Stimulated activated CD4-positive, alpha-beta T cell treated with anti-CD3 and anti-CD28 coated beads, Interleukin-2, amount 100 ng/mL, for 4 hours (primary cell): ENCODE measurements around the gene FEZF1.

Source experiments
- DNase-seq: peaks from one replicate; pipeline ENCODE4 v3.0.0-alpha.2; 2020; ENCODE audit warnings: low read depth

Gene FEZF1

DNA sequence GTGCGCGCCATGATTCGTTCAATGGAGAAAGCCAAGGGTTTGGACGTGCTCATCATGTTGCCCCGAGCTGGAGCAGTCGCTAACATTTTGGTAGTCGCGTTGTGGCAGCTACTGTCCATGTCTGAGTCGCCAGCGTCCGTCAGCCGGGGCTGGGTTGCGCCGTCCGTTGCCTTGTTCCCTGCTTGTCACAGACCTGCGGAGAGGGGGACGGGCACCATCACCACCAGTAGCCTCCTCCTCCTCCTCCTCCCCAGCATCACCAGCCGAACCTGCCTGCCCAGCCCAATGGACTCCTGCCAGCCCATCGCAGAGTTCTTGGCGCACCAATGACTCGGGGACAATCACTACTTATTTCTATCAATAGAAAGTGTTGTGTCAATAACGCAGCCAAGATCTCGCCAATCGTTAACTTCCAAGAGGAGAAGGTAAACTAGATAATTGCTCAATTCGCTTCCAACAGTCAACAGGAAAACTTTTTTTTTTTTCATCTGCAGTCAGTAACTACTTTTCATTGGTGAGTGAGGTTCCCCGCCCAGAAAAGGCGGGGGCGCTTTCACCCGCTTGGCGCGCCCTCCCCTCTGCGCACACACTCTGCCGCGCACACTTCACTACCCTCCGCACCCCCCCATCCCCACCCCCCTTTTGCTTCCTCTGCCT is at the start of gene FEZF1:
FEZF1 (minus strand) TSS at position 432 of the 657 bp plus-strand sequence; CDS start at position 119, 313 bp downstream.
- no peak for DNase-seq

DNA sequence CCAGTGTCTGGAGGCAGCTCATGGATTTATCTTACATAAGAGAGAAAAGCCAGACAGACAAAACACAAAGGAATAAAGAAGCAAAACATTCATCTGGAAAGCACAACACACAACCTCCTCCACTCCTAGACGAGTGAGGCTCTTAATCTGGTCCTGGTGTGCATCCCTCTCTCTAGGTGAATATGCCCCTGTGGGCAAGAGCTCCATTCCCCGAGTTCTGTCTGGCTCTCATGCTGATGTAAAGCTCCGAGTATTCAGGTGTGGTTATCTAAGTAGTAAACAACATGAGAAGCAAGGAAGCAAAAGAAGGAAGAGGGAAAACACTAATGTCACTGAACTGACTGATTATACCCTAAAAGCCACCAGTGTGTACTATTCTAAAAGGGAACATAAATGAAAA is 47.9 kb upstream of the FEZF1 start:
- no peak for DNase-seq

GRCh38 chr7:122350701-122351100 is 46.2 kb upstream of the FEZF1 start:
- DNase-seq = no peak

DNA sequence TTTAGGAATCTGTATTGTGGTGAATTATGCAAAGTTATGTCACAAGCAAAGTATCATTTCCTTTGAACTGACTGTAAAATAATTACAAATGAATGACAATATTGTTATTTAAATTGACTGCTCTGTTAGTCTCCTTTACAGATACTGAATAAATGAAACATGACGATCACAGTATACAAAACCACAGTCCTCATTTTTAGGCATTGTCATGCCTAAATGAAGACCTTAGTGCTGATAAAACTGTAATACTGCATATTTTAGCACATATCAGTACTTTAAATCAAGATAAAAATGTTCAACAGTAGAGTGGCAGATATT is 39.7 kb upstream of the FEZF1 start:
- no peak for DNase-seq

GRCh38 chr7:122343601-122344302 is 39.2 kb upstream of the FEZF1 start:
- no peak for DNase-seq

DNA sequence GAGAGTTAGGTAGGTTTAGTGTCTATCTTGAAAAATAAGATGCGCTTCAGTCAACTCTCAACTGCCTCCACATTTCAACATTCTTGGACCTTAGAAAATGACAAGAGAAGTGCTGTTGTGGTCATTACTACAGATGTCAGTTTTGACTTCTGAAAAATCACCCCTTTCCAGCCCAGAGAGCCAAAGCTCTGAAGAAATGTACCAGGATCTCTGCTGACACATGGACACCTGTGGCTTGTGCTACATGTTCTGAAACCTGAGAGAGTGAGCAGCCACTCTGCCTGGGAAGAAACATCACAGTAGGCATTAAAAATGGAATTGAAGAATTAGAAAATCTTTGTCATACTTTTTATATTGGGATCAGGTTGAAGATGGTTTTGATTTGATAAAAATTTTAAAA is 35.9 kb upstream of the FEZF1 start:
- no peak for DNase-seq

GRCh38 chr7:122339145-122339904 is 34.8 kb upstream of the FEZF1 start:
- no peak for DNase-seq

- no peak for DNase-seq
Measured at GRCh38 chr7:122337011-122337410, 32.5 kb upstream of the FEZF1 start.

- no peak for DNase-seq
Measured at GRCh38 chr7:122329145-122329802, 24.7 kb upstream of the FEZF1 start.

GRCh38 chr7:122327969-122328368 is 23.4 kb upstream of the FEZF1 start:
- no peak for DNase-seq

GRCh38 chr7:122316467-122317388 is 12.2 kb upstream of the FEZF1 start:
- no peak for DNase-seq

DNA sequence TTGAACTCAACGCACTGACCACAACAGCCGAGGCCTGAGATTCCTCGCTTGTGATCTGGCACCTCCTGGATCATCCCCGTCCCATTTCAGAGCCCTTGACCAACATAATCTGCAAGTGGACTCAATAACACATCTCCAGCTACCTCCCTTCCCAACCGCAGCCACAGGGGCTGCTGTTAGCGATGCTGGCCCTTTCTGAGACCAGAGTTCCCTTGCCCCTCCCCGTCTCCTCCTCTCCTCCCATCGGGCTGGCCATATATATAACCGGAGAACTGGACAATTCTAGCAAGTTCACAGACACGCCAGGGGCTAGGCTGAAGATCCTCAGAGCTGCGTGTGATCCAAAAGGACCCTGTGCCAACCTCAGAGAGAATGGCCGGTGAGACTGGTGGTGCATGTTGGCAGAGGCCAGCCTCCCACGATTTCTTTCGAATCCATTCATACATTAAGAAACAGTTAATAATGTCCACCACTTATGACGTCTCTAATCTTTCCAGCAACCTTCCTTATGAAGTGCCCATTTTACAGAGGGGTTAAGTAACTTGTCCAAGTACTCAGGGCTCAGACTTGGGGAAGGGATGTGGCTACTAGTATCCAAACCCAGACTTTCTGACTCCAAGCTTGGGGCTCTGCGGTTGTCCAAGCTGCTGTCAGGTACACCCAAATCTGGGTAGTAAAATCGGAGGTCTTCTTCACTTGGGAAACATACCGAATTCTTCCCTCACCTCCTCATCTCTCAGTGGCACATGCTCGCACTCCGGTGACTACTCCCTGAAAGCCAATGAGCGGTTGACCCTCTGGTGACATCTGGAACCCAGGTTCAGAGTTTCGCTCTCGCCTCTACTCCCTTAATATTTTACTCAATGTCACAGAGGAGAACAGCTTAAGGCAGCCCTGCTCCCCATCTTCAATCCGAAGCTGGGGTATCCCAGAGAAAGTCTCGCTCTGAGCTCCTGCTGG is 11.2 kb upstream of the FEZF1 start:
- DNase-seq = no peak

DNA sequence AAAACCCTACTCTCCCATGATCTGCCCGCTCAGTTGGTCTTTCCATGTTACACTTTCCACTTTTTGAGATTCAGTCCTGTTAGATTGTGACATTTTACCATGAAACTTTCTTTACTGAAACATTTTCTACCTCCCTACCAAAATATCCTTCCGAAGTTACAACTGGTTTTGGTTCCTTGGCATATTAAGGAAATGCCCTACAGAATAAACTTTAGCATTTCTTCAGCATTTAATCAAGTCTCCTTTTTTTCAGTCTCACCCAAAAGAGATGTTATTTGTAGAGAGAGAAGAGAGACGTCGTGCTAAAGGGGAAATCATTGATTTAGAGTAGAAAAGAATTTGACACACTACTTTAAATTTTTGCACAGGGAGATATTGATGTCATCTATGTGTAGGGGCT is 9.7 kb upstream of the FEZF1 start:
- no peak for DNase-seq

DNA sequence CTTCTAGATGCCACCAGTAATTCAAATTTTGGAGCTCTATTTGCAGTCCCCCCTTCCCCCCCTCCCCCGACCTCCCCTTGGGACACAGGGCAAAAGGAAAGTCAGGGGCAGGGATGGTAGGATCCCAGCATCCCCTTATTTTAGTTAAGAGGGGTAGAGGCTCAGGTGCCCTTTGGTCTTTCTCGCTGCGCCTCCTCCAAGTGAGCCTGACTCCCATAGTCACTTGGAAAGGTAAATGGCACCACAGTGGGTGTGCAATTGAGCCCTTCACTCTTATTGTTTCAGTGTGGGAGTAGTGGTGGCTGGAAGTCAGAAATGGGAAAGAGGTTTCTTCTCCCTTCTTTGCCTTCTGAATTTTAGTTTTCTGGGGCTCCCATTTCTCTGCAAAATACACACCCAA is 8.2 kb upstream of the FEZF1 start:
- DNase-seq = no peak

DNA sequence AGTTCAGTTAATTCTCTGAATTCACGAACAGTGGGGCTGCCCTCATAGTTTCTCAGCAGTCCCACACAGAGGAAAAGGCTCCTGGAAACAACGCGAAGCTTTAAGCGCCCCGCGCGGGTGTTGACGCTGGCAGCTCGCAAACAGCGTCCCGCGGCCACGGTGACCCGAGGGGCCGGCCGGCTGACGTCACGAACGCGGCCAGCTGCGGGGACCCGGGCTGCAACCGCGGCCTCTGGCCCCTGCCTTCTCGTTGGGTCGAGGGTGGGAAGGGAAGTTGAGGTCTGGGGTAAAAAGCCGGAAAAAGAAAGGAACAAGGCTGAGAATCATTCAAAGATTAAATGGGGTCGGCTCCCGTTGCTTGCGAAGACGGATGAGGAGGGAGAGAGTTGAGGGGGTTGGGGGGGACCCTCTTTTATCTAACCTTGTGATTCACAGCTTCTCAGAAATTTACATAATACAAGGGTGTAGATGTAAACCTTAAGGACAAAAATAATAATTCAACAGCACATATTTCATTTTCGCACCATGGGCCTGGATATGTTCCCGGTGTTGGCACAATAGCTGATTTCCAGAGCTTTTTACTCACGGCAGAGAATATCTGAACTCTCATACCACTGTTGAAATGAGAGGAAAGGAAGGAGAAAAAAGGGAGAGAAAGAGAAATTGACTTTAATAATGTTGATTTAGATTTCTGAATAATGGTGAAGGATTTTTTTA is 7.3 kb upstream of the FEZF1 start:
- no peak for DNase-seq

DNA sequence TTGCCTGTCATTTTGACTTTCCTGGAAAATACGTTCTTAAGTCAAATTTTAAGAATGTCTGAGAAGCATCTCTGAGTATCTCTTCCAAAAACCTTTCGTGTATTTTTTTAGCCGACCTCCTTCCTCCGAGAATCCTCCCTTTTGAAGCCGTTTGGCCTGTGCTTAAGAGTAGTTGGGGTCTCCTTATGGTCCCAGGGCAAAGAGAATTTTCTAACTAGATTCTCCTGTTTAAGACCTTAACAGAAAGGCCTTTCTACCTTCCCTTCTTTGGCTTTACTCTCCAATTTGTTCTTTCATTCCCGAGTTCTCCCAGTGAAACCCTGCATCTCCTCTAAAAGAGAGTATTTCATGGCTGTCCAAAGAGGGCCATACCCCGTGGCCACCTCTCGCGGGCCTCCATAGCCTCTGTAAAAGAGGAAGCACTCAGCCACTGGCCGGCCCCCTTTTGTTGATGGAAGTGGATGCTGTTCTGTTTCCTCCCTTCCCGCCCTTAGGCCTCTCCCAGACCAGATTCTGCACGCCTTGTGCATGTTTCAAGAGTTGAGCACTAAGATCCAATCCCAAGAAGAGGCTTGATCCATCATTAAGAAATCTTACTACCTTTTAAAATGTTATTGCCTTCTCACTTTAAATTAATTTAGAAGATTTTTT is 6.6 kb upstream of the FEZF1 start:
- no peak for DNase-seq

DNA sequence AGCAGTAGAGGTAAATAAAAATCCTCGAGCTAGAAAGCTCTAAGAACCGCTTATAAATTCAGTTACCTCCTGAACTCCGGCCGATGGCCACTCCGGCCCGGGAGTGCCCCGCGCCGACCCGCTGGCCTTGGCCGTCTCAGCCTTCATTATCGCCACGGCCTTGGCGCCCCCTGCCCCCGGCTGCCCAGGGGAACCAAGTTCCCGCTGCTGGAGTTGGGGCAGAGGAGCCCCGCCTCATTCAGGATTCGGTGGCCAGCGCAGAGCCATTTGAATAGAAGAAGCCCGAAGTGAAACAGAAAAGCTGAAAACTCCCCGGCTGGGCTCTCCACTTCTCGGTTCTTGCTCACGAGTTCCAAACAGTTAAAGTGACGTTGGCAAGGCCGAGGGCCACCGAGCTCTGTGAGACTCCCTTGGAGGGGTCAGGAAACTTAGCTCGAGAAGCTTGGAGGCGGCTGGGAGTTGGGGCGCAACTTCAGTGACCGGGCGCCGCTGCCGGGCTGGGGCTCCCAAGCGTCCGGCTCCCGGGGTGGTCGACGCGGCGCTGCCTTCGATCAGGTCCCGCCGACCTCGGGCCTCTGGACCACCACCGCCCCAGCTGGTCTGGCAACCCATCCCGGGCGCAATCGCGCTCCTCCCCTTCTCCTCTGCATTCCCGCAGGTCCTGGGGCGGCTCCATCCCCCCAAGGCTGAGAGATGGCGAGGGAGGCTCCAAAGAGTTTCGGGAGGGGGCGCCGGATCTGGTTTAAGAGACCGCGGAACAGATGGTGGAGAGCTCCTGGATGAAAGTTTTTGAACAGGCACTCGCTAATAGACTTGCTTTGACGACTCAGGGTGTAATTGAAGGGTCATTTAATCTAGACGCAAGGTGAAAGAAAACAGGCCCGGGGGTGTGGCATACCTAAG is 5.8 kb upstream of the FEZF1 start:
- DNase-seq = no peak

DNA sequence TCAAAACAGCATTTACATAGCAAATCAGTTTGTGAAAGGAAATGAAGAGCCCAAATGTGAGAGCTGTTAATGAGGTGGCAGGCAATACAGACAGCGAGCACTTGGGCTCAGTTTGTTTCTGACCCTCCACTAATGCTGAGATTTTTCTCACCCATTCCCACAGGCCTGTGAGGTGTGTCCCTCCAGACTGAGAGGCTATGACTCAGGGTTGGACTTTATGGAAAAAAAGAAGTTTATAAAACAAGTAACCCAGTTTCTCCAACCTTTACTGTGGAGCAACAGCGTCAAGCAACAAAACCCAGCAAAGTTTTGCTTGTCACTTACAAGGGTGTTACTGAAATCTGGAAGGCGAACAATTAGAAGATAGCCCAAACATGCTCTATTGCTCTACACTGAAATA is 4.9 kb upstream of the FEZF1 start:
- no peak for DNase-seq
